Measurements from ENCODE around the gene NDUFAF8.

Gene NDUFAF8

GRCh38 chr17:81240761-81241160, 1.6 kb downstream of the NDUFAF8 start:
- DNase-seq: no peak

GRCh38 chr17:81241203-81241602, 2.1 kb downstream of the NDUFAF8 start:
- no peak for DNase-seq

GRCh38 chr17:81241648-81242420, 2.7 kb downstream of the NDUFAF8 start:
- DNase-seq: peak; percentile 64

GRCh38 chr17:81242421-81243332, 3.6 kb downstream of the NDUFAF8 start:
- DNase-seq: no peak

GRCh38 chr17:81243333-81243664, 4.2 kb downstream of the NDUFAF8 start:
- DNase-seq: no peak

GRCh38 chr17:81244358-81245023, 5.4 kb downstream of the NDUFAF8 start:
- DNase-seq: no peak

- no peak for DNase-seq
Measured at GRCh38 chr17:81245024-81245664, 6.0 kb downstream of the NDUFAF8 start.

- no peak for DNase-seq
Measured at GRCh38 chr17:81245665-81246342, 6.7 kb downstream of the NDUFAF8 start.

GRCh38 chr17:81246343-81246670, 7.2 kb downstream of the NDUFAF8 start:
- no peak for DNase-seq

GRCh38 chr17:81246679-81247338, 7.7 kb downstream of the NDUFAF8 start:
- no peak for DNase-seq

GRCh38 chr17:81247339-81247990, 8.3 kb downstream of the NDUFAF8 start:
- DNase-seq: no peak

GRCh38 chr17:81248649-81249048, 9.5 kb downstream of the NDUFAF8 start:
- no peak for DNase-seq

GRCh38 chr17:81249223-81250040, 10.3 kb downstream of the NDUFAF8 start:
- no peak for DNase-seq

- no peak for DNase-seq
Measured at GRCh38 chr17:81250286-81251093, 11.4 kb downstream of the NDUFAF8 start.

GRCh38 chr17:81251094-81251708, 12.1 kb downstream of the NDUFAF8 start:
- no peak for DNase-seq

GRCh38 chr17:81251709-81252301, 12.7 kb downstream of the NDUFAF8 start:
- no peak for DNase-seq

GRCh38 chr17:81252326-81252986, 13.3 kb downstream of the NDUFAF8 start:
- no peak for DNase-seq

- no peak for DNase-seq
Measured at GRCh38 chr17:81252987-81253329, 13.8 kb downstream of the NDUFAF8 start.
